ENCODE measurements around the gene JKAMP.
A peak's percentile ranks its signal among the peaks of the same experiment; 100 is the strongest.

Gene JKAMP

DNA sequence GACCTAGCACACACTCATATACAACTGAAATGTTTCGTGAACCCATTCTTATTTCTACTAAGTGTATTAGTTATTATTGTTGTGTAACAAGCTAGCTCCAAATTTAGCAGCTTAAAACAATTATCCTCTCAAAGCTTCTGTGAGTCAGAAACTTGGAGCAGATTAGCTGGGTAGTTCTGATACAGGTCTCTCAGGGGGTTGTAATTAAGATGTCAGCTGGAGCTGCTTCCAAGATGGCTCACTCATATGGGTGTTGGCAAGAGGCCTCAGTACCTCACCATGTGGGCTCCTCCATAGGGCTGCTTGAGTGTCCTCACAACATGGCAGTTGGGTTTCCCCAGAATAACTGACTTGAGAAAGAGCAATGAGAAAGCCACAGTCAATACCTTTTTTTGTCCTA lies 28.9 kb upstream of the JKAMP start:
- Histone ChIP-seq H3K27ac (ENCODE audit: low read depth, low read length) (peak overlapping the region; percentile 3), H3K36me3 (ENCODE audit: control insufficient read depth in 5 of 5, insufficient read depth in 5 of 5, low read length in 5 of 5) (peaks cover 3 to 21% (median 14%) of the 10 kb centered on the region in 5 donors)

DNA sequence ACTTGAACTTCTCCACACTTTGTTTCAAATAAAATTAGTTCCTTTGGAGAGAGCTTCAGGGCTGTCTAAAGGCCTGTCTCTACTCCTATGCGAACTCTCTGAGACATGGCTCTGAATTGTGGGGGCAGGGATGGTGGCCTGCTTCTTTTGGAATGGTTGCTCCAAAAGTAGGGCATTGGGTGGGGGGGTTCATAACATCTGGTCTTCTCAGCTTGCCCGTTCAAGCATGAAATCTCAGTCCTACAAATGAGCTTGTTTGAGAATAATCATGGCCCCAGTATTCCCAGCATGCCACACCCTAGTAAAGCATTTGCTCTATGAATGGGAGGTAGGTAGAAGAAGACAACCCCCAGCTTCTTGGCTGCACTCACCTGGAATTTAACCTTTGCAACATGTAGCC lies 25.8 kb upstream of the JKAMP start:
- peaks cover 0 to 2% (median 0%) of the 10 kb centered on the region in 5 donors for H3K4me1 ChIP-seq (ENCODE audit: control insufficient read depth in 5 of 5, insufficient read depth in 5 of 5, low read length in 5 of 5)
- H3K27ac ChIP-seq (ENCODE audit: low read depth, low read length) = no peak overlapping the region
- H3K27me3 ChIP-seq (ENCODE audit: control insufficient read depth in 5 of 5, insufficient read depth in 4 of 5, low read length in 5 of 5) = no peaks in the 10 kb centered on the region
- H3K9ac ChIP-seq (ENCODE audit: low read length in 5 of 5) = no peak overlapping the region
- peaks cover 0 to 4% (median 0%) of the 10 kb centered on the region in 5 donors for H3K9me3 ChIP-seq (ENCODE audit: control insufficient read depth in 5 of 5, low read length in 5 of 5)
- H3K4me3 ChIP-seq (ENCODE audit: low read depth in 1 of 5, low read length in 5 of 5) = no peak overlapping the region
- H3K36me3 ChIP-seq (ENCODE audit: control insufficient read depth in 5 of 5, insufficient read depth in 5 of 5, low read length in 5 of 5) = peaks cover 3 to 27% (median 12%) of the 10 kb centered on the region in 5 donors

More for the DNA sequence above, 28.9 kb upstream of the JKAMP start:
- H3K9ac ChIP-seq (ENCODE audit: low read length in 5 of 5) = no peak overlapping the region
- H3K9me3 ChIP-seq (ENCODE audit: control insufficient read depth in 5 of 5, low read length in 5 of 5) = peaks cover 0 to 4% (median 0%) of the 10 kb centered on the region in 5 donors
- peaks cover 0 to 2% (median 0%) of the 10 kb centered on the region in 5 donors for H3K4me1 ChIP-seq (ENCODE audit: control insufficient read depth in 5 of 5, insufficient read depth in 5 of 5, low read length in 5 of 5)
- no peak overlapping the region for H3K4me3 ChIP-seq (ENCODE audit: low read depth in 1 of 5, low read length in 5 of 5)
- no peaks in the 10 kb centered on the region for H3K27me3 ChIP-seq (ENCODE audit: control insufficient read depth in 5 of 5, insufficient read depth in 4 of 5, low read length in 5 of 5)

DNA sequence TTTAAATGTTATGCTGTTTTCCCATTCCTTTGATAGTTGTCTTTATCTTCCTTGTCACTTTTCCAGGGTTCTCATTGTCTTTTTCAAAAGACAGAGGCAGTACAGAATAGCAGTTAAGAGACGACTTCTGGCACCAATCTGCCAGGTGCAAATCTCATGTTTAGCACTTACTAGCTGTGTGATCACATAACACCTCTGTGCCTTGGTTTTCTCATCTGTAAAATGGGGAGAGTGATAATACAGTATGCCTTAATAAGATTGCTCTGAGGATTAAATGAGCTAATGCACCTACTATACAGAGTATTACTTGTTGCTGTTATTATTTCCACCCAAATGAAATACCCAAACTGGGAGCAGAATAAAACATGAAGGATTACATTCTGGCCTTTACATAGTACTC lies 23.9 kb upstream of the JKAMP start:
- Histone ChIP-seq H3K4me1 (ENCODE audit: control insufficient read depth in 5 of 5, insufficient read depth in 5 of 5, low read length in 5 of 5) (peaks cover 0 to 16% (median 11%) of the 10 kb centered on the region in 5 donors), H3K9me3 (ENCODE audit: control insufficient read depth in 5 of 5, low read length in 5 of 5) (peaks cover 0 to 2% (median 0%) of the 10 kb centered on the region in 5 donors), H3K36me3 (ENCODE audit: control insufficient read depth in 5 of 5, insufficient read depth in 5 of 5, low read length in 5 of 5) (peaks cover 3 to 22% (median 10%) of the 10 kb centered on the region in 5 donors), H3K27ac (ENCODE audit: low read depth, low read length) (no peak overlapping the region), H3K9ac (ENCODE audit: low read length in 5 of 5) (no peak overlapping the region), H3K4me3 (ENCODE audit: low read depth in 1 of 5, low read length in 5 of 5) (no peak overlapping the region), H3K27me3 (ENCODE audit: control insufficient read depth in 5 of 5, insufficient read depth in 4 of 5, low read length in 5 of 5) (no peaks in the 10 kb centered on the region)

DNA sequence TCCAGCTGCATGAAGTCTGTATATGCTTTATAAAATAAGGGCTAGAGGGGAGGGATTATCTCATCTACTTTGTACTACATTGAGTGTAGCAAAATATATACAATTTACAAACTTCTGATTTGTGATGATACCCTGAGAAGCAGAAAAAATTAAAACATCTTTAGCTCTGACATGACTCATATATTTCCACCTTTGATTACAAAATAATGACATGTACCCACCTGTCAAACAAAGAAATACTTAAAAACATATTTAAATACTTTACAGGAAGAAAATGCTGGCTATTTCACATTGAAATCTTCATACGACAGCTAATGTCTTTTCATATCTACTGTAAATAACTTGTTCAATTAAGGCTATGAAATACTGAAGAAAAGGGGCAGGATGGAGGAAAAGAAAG lies 22.4 kb upstream of the JKAMP start:
- Histone ChIP-seq H3K4me1 (ENCODE audit: control insufficient read depth in 5 of 5, insufficient read depth in 5 of 5, low read length in 5 of 5) (peaks cover 0 to 18% (median 14%) of the 10 kb centered on the region in 5 donors), H3K9me3 (ENCODE audit: control insufficient read depth in 5 of 5, low read length in 5 of 5) (no peaks in the 10 kb centered on the region), H3K36me3 (ENCODE audit: control insufficient read depth in 5 of 5, insufficient read depth in 5 of 5, low read length in 5 of 5) (peaks cover 0 to 16% (median 8%) of the 10 kb centered on the region in 5 donors), H3K27me3 (ENCODE audit: control insufficient read depth in 5 of 5, insufficient read depth in 4 of 5, low read length in 5 of 5) (no peaks in the 10 kb centered on the region), H3K27ac (ENCODE audit: low read depth, low read length) (no peak overlapping the region), H3K9ac (ENCODE audit: low read length in 5 of 5) (no peak overlapping the region), H3K4me3 (ENCODE audit: low read depth in 1 of 5, low read length in 5 of 5) (no peak overlapping the region)

DNA sequence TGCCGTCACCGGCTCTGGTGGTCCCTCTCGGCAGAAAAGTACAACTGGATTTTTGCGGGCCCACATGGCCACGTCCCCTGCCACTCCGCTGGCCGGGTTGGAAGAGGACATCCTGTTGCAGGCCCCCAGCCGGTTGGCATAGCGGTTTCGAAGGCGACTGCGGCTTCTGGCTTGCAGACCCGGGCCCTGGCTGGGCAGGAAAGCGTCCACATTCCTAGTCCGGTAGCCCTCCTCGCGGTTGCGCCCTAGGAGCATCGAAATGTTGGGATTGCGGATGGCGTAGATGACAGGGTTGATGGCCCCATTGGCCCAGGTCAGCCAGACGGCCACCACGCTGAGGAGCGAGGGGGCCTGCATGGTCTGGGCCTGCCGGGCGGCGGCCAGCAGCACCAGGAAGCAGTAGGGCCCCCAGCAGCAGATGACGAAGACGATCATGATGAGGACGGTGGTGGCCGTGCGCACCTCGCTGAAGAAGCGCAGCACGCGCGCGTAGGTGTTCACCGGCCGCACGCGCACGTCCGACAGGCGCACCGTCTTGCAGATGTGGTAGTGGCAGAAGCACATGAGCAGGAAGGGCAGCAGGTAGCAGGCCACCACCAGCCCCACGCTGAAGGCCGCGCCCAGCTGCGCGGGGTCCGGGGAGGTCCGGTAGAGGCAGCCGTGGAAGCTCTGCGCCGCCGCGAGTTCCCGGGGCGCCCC lies 20.4 kb upstream of the JKAMP start:
- Histone ChIP-seq H3K4me3 (ENCODE audit: low read depth in 1 of 5, low read length in 5 of 5) (peak overlapping the region in 4 of 5 donors; percentile 75 to 85 (median 81)), H3K9ac (ENCODE audit: low read length in 5 of 5) (peak overlapping the region in 4 of 5 donors; percentile 26 to 78 (median 64)), H3K9me3 (ENCODE audit: control insufficient read depth in 5 of 5, low read length in 5 of 5) (no peaks in the 10 kb centered on the region), H3K36me3 (ENCODE audit: control insufficient read depth in 5 of 5, insufficient read depth in 5 of 5, low read length in 5 of 5) (peaks cover 0 to 12% (median 4%) of the 10 kb centered on the region in 5 donors), H3K27ac (ENCODE audit: low read depth, low read length) (no peak overlapping the region), H3K4me1 (ENCODE audit: control insufficient read depth in 5 of 5, insufficient read depth in 5 of 5, low read length in 5 of 5) (peaks cover 0 to 18% (median 14%) of the 10 kb centered on the region in 5 donors), H3K27me3 (ENCODE audit: control insufficient read depth in 5 of 5, insufficient read depth in 4 of 5, low read length in 5 of 5) (no peaks in the 10 kb centered on the region)

DNA sequence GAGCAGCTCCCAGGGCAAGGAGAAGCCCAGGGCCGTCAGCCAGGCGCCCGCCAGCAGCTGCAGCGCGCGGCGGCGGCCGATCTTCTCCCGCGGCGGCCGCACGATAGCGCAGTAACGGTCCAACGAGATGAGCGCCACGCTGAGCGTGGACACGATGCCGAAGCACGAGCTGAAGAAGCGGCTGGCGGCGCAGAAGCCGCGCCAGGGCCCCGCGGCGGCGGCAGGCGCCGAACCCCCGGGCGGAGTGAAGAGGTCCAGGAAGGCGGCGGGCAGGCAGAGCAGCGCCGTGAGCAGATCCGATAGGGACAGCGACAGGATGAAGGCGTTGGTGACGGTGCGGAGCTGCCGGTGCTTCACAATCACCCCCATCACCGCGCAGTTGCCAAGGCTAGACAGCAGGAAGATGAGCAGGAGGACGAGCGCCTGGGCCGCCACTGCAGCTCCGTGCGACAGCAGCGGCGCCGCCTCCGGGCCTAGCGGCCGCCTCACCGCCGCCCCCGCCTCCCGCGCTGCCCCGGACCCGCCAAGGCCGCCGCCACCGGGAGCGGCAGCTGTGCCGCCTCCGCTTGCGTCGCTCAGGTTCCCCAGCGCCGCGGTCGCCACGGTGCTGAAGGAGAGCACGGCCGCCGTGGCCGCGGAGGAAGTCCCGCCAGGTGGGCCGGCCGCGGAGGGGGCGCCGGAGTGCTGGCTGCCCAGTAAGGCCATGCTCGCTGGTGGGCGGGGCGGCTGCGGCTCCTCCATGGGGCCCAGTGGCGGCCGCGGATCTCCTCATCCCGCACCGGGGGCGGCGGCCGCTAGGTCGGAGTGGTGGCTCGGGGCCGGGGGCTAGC lies 19.6 kb upstream of the JKAMP start:
- Histone ChIP-seq H3K27me3 (ENCODE audit: control insufficient read depth in 5 of 5, insufficient read depth in 4 of 5, low read length in 5 of 5) (no peaks in the 10 kb centered on the region), H3K27ac (ENCODE audit: low read depth, low read length) (no peak overlapping the region)

DNA sequence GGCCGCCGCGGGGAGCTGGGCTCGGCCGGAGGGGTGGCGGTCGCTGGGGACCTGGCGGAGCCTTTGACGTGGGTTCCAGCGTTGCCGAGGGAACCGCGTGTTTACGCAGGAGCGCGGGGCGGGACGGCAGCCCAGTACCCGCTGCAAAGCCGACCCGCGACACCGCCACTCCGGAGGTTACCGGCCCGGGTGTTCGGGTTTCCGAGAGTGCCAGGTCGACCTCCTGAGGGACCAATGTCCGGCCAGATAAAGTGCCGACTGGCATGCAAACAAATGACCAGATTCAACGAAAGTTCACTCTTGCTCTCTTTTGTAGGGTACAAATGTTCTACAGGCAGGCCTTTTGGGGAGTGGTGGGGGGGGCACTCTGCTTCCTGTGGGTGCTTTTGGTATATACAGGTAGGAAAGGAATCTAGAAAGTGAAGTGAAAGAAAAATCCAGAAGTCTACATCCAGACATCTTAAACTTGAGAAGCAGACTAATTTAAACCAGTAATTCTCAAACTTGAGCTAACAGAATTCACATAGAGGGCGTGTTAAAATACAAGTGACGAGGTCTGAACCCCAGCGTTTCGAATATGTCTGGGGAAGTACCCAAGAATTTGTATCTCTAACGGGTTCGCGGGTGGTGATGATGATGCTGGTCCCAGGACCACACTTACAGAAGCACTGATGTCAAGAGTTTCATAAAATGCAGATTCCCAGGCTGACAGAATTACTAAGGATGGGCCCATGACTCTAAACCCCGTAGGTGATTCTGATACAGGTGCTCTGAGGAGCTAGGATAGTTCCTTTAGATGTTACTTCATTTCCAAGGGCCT lies 18.8 kb upstream of the JKAMP start, which contains the start of gene GPR135:
GPR135 (minus strand) TSS at position 65 of the 820 bp plus-strand sequence. CDS start 154 bp downstream, outside the sequence.
- H3K9me3 ChIP-seq (ENCODE audit: control insufficient read depth in 5 of 5, low read length in 5 of 5) = no peaks in the 10 kb centered on the region
- H3K4me3 ChIP-seq (ENCODE audit: low read depth in 1 of 5, low read length in 5 of 5) = peak within 1 kb of the TSS; percentile 29 to 85 (median 81)
- peaks cover 0 to 18% (median 14%) of the 10 kb centered on the region in 5 donors for H3K4me1 ChIP-seq (ENCODE audit: control insufficient read depth in 5 of 5, insufficient read depth in 5 of 5, low read length in 5 of 5)
- H3K36me3 ChIP-seq (ENCODE audit: control insufficient read depth in 5 of 5, insufficient read depth in 5 of 5, low read length in 5 of 5) = peaks cover 5 to 16% (median 10%) of the 10 kb centered on the region in 5 donors
- H3K27me3 ChIP-seq (ENCODE audit: control insufficient read depth in 5 of 5, insufficient read depth in 4 of 5, low read length in 5 of 5) = no peaks in the 10 kb centered on the region
- H3K27ac ChIP-seq (ENCODE audit: low read depth, low read length) = peak within 1 kb of the TSS; percentile 41
- peak within 1 kb of the TSS in 4 of 5 donors; percentile 52 to 78 (median 64) for H3K9ac ChIP-seq (ENCODE audit: low read length in 5 of 5)

More for the DNA sequence above, 19.6 kb upstream of the JKAMP start:
- Histone ChIP-seq H3K4me3 (ENCODE audit: low read depth in 1 of 5, low read length in 5 of 5) (peak overlapping the region; percentile 29 to 85 (median 81)), H3K4me1 (ENCODE audit: control insufficient read depth in 5 of 5, insufficient read depth in 5 of 5, low read length in 5 of 5) (peaks cover 0 to 18% (median 14%) of the 10 kb centered on the region in 5 donors), H3K36me3 (ENCODE audit: control insufficient read depth in 5 of 5, insufficient read depth in 5 of 5, low read length in 5 of 5) (peaks cover 0 to 12% (median 4%) of the 10 kb centered on the region in 5 donors), H3K9me3 (ENCODE audit: control insufficient read depth in 5 of 5, low read length in 5 of 5) (no peaks in the 10 kb centered on the region), H3K9ac (ENCODE audit: low read length in 5 of 5) (peak overlapping the region in 4 of 5 donors; percentile 52 to 78 (median 64))

DNA sequence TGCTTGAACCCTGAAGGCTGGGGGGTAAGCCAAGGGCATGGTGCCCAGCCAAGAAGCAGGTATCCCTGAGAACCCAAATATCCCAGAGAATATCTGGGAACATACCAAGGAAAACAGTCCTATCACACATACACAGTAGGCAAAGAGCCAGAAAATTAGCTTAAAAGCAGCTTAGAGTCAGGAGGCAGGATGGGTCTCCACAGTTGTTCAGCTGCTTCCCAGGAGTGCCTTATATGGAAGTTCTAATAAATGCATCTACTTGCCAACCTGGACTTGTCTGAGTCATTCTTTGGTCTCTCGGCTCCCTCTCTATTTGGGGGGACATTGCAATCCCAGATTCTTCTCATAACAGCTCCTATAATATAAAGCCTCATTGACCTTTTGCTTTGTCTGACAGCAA lies 10.1 kb upstream of the JKAMP start:
- no peaks in the 10 kb centered on the region for H3K27me3 ChIP-seq (ENCODE audit: control insufficient read depth in 5 of 5, insufficient read depth in 4 of 5, low read length in 5 of 5)
- no peaks in the 10 kb centered on the region for H3K9me3 ChIP-seq (ENCODE audit: control insufficient read depth in 5 of 5, low read length in 5 of 5)
- peaks cover 33 to 68% (median 49%) of the 10 kb centered on the region in 5 donors for H3K36me3 ChIP-seq (ENCODE audit: control insufficient read depth in 5 of 5, insufficient read depth in 5 of 5, low read length in 5 of 5)
- H3K9ac ChIP-seq (ENCODE audit: low read length in 5 of 5) = no peak overlapping the region
- H3K27ac ChIP-seq (ENCODE audit: low read depth, low read length) = no peak overlapping the region
- H3K4me3 ChIP-seq (ENCODE audit: low read depth in 1 of 5, low read length in 5 of 5) = no peak overlapping the region
- H3K4me1 ChIP-seq (ENCODE audit: control insufficient read depth in 5 of 5, insufficient read depth in 5 of 5, low read length in 5 of 5) = no peaks in the 10 kb centered on the region

DNA sequence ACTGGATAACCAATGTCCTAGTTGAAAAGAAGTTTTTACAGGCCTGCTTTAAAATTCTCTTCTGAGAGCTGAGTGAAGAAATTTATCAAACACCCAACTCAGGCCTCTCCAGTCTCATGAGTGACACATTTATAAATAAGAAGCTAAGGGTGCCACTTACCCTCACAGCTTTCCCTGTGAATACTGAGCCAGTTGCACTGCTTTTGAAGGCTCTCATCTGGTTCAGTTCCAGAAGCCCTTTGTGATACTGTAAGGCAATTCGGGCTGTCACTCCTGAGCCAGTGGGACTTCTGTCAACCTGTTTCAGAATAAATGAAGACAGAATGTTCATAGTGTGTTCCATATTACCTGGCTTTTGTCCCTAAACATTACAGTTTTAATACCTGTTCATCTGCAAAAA lies 8.6 kb upstream of the JKAMP start:
- Histone ChIP-seq H3K27me3 (ENCODE audit: control insufficient read depth in 5 of 5, insufficient read depth in 4 of 5, low read length in 5 of 5) (no peaks in the 10 kb centered on the region), H3K9ac (ENCODE audit: low read length in 5 of 5) (no peak overlapping the region), H3K36me3 (ENCODE audit: control insufficient read depth in 5 of 5, insufficient read depth in 5 of 5, low read length in 5 of 5) (peaks cover 28 to 58% (median 42%) of the 10 kb centered on the region in 5 donors), H3K9me3 (ENCODE audit: control insufficient read depth in 5 of 5, low read length in 5 of 5) (no peaks in the 10 kb centered on the region), H3K27ac (ENCODE audit: low read depth, low read length) (no peak overlapping the region), H3K4me1 (ENCODE audit: control insufficient read depth in 5 of 5, insufficient read depth in 5 of 5, low read length in 5 of 5) (peaks cover 0 to 10% (median 9%) of the 10 kb centered on the region in 5 donors), H3K4me3 (ENCODE audit: low read depth in 1 of 5, low read length in 5 of 5) (no peak overlapping the region)
